K562 (cell line): Measurements from ENCODE around the gene LRRC61.

Experiments
- CHD1 ChIP-seq: fragments of 200-600 bp; sonication (generic); IDR thresholded peaks from one replicate; pipeline ENCODE4 v1.6.1; 2012; ENCODE audit warnings: mild to moderate bottlenecking, moderate library complexity, low read length, inconsistent platforms
- GABPB1 ChIP-seq: sonication (generic); formaldehyde crosslinking; IDR thresholded peaks from 2 replicates; pipeline ENCODE4 v1.8.0; 2022; ENCODE audit warnings: mild to moderate bottlenecking, missing genetic modification reagents
- HMG20A ChIP-seq: fragments of 450-650 bp; formaldehyde crosslinking; conservative IDR thresholded peaks from 2 replicates; pipeline ENCODE4 v1.4.0; 2020; ENCODE audit warnings: mild to moderate bottlenecking, mixed read lengths
- JUND ChIP-seq, 2 experiments: IDR thresholded peaks; 2 replicates in 1 of 2; 3 replicates in 1 of 2; pipeline ENCODE4 v1.6.1; 2011; ENCODE audit warnings: borderline replicate concordance in 2 of 2, low read depth in 2 of 2, low read length in 2 of 2, improper control_type of control experiment in 1 of 2, missing biosample characterization in 1 of 2, missing genetic modification characterization in 1 of 2, missing genetic modification reagents in 1 of 2
- MAFK ChIP-seq: IDR thresholded peaks from 2 replicates; pipeline ENCODE4 v1.6.1; 2011; ENCODE audit warnings: low read length, improper control_type of control experiment
- NCOA6 ChIP-seq: fragments of 450-650 bp; IDR thresholded peaks from 2 replicates; pipeline ENCODE4 v1.6.1; 2017; ENCODE audit warnings: mild to moderate bottlenecking
- NFE2L1 ChIP-seq: fragments of 450-650 bp; IDR thresholded peaks from 2 replicates; pipeline ENCODE4 v1.6.1; 2016; ENCODE audit warnings: missing genetic modification characterization, low read depth, mild to moderate bottlenecking, missing compliant biosample characterization, moderate library complexity, borderline replicate concordance
- NR3C1 ChIP-seq: sonication (generic); formaldehyde crosslinking; IDR thresholded peaks from 2 replicates; pipeline ENCODE4 v1.8.1; 2022; ENCODE audit warnings: missing genetic modification reagents
- POLR2A ChIP-seq: fragments of 450-650 bp; conservative IDR thresholded peaks from 2 replicates; pipeline ENCODE4 v1.6.1; 2016
- SUPT5H ChIP-seq: fragments of 450-650 bp; IDR thresholded peaks from 2 replicates; pipeline ENCODE4 v1.6.1; 2016
- TF ChIP-seq, protein P1 (sequence below), 3 experiments: IDR thresholded peaks in 2 of 3; conservative IDR thresholded peaks in 1 of 3; 2 replicates each; pipeline ENCODE4 v1.5.1; 2011 to 2012; ENCODE audit warnings: low read length in 3 of 3, mild to moderate bottlenecking in 3 of 3, control low read depth in 2 of 3, improper control_type of control experiment in 1 of 3, inconsistent platforms in 1 of 3, low read depth in 1 of 3, mixed read lengths in 1 of 3, moderate library complexity in 1 of 3; ENCODE audit not compliant: insufficient read depth in 2 of 3

GRCh38 chr7:150323682-150324372, 672 bp downstream of the LRRC61 start:
- TF ChIP-seq JUND (IDR thresholded peaks at IDR 0.05; ENCODE audit: borderline replicate concordance, low read depth, low read length) = no peak
- peak; percentile 44; the same call in 2 of the 3 replicates for TF ChIP-seq JUND (tag; IDR thresholded peaks at IDR 0.05; ENCODE audit: borderline replicate concordance, low read depth, low read length)
- TF ChIP-seq, protein P1, sequence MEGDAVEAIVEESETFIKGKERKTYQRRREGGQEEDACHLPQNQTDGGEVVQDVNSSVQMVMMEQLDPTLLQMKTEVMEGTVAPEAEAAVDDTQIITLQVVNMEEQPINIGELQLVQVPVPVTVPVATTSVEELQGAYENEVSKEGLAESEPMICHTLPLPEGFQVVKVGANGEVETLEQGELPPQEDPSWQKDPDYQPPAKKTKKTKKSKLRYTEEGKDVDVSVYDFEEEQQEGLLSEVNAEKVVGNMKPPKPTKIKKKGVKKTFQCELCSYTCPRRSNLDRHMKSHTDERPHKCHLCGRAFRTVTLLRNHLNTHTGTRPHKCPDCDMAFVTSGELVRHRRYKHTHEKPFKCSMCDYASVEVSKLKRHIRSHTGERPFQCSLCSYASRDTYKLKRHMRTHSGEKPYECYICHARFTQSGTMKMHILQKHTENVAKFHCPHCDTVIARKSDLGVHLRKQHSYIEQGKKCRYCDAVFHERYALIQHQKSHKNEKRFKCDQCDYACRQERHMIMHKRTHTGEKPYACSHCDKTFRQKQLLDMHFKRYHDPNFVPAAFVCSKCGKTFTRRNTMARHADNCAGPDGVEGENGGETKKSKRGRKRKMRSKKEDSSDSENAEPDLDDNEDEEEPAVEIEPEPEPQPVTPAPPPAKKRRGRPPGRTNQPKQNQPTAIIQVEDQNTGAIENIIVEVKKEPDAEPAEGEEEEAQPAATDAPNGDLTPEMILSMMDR (IDR thresholded peaks at IDR 0.05 in 2 of 3, conservative IDR thresholded peaks at IDR 0.05 in 1 of 3; ENCODE audit: insufficient read depth in 2 of 3, low read depth in 1 of 3, low read length in 3 of 3) = no peak
- no peak for TF ChIP-seq POLR2A
- TF ChIP-seq MAFK = 0 out of 2 replicates have a peak, but pooled peaks have one; percentile 10
- no peak for TF ChIP-seq CHD1
- no peak for TF ChIP-seq NCOA6
- no peak for TF ChIP-seq GABPB1 (CRISPR knock-in tag)
- TF ChIP-seq NR3C1 (CRISPR knock-in tag) = no peak
- no peak for TF ChIP-seq SUPT5H
- no peak for TF ChIP-seq HMG20A
- no peak for TF ChIP-seq NFE2L1 (tag)
